Measurements from ENCODE around the gene H2AZ2.
"Not testable (repeated sequence)": the region's sequence is repeated elsewhere in the genome, so short reads cannot be mapped to it uniquely, and the experiment has no call there.

Gene H2AZ2

DNA sequence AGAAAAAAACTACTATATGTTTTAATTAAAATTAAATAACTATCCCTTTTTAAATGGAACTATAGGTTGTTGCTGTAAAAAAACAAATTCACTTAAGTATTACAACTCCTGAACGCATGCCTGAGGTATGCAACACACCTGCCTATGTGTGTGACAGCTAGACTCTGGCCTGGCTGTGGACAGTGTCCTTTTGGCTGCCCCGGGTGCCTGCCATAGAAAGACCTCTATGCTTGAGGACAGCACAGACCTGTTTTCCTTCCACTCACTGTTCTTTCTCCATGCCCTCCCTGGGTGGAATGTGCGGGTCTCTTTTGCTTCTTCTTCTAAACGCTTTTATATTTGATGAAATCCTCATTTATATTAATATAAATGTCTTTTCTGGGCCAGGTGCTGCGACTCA lies 57.9 kb downstream of the H2AZ2 start:
- H3K4me3 ChIP-seq (replicated peaks; ENCODE audit: low read depth, low read length) = no peak overlapping the region
- no peak for TF ChIP-seq CTCF (IDR thresholded peaks at IDR 0.05; ENCODE audit: low read length, missing control alignments)
- no peak for DNase-seq (ENCODE audit: low read depth)

DNA sequence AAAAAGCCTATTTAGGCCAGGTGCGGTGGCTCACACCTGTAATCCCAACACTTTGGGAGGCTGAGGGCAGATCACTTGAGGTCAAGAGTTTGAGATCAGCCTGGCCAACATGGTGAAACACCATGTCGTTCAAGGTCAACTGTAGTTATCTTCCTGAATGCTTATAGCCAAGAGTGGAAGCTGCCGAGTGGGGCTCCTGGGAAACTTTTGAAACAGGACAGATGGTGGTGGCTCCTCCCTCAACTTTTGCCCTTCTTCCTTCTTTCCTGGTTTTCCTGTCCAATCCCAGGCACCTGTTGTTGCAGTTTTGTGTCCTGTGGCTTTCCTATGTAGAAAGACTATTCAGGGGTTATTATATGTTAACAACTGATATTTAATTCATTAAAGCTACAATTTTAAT lies 60.1 kb downstream of the H2AZ2 start:
- no peak for DNase-seq (ENCODE audit: low read depth)
- no peak overlapping the region for H3K4me3 ChIP-seq (replicated peaks; ENCODE audit: low read depth, low read length)
- no peak for TF ChIP-seq CTCF (IDR thresholded peaks at IDR 0.05; ENCODE audit: low read length, missing control alignments)

- DNase-seq (ENCODE audit: low read depth) = no peak
- no peak overlapping the region for H3K4me3 ChIP-seq (replicated peaks; ENCODE audit: low read depth, low read length)
- TF ChIP-seq CTCF (IDR thresholded peaks at IDR 0.05; ENCODE audit: low read length, missing control alignments) = no peak
Measured at GRCh38 chr7:44787041-44787440, 60.8 kb downstream of the H2AZ2 start.

- not testable (repeated sequence) for DNase-seq (ENCODE audit: low read depth); H3K4me3 ChIP-seq (replicated peaks; ENCODE audit: low read depth, low read length)
Measured at GRCh38 chr7:44785218-44785617, 62.7 kb downstream of the H2AZ2 start.

DNA sequence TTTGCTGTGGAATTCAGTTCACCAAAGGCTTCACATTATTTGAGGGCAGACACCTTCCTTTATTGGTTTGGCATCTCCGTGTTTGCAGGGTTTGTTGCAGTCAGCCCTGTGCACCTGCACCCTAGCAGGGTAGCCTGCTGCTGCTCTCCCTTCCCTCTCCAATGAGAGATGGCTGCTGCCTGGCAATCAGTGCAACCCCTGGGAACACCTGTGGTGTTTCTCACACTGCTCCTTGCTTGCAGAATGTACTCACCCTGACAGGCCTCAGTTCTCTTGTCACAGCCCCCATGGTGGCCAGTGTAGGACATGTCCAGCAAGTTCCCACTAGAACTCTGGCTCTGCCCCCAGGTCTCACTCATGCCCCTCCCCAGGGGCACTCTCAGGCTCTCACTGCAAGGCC lies 63.5 kb downstream of the H2AZ2 start:
- no peak overlapping the region for H3K4me3 ChIP-seq (replicated peaks; ENCODE audit: low read depth, low read length)
- no peak for TF ChIP-seq CTCF (IDR thresholded peaks at IDR 0.05; ENCODE audit: low read length, missing control alignments)
- no peak for DNase-seq (ENCODE audit: low read depth)

DNA sequence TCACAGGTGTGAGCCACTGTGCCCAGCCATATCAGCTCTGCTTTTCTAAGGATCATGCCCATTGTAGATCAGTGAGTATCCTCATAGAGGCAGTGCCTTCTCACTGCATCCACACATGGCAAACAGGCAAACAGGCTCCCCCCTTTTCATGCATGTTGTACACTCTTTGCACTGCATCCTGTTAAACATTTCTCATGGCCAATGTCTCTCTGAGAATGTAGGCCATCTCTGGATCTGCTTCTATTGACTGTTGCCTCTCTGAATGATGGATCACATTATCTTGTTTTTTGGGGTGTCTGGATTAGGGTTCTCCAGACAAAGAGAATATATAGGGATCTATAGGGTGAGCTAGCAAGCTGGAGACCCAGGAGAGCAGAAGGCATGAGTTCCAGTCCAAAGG lies 64.5 kb downstream of the H2AZ2 start:
- no peak overlapping the region for H3K4me3 ChIP-seq (replicated peaks; ENCODE audit: low read depth, low read length)
- no peak for TF ChIP-seq CTCF (IDR thresholded peaks at IDR 0.05; ENCODE audit: low read length, missing control alignments)
- DNase-seq (ENCODE audit: low read depth) = no peak

DNA sequence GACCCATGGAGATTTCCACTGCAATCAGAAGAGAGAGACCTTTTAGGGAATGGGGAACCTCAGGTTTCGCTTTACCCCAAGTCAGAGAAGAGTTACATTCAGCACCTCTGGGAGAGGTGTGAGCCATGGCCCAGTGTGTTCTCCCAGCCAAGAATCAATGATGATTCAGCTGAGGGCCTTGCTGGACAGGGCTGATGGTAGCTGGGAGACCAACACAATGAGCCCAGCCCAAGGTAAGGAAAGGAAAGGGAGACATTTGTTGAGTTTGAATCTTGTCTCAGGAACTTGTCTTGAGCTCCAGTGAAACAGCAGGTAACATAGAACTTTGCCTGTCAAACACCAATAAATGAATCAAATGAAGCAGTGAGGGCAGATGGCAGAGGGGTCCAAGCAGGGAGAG lies 65.4 kb downstream of the H2AZ2 start:
- no peak for TF ChIP-seq CTCF (IDR thresholded peaks at IDR 0.05; ENCODE audit: low read length, missing control alignments)

More for the DNA sequence above, 65.4 kb downstream of the H2AZ2 start:
- H3K4me3 ChIP-seq (replicated peaks; ENCODE audit: low read depth, low read length) = no peak overlapping the region
- DNase-seq (ENCODE audit: low read depth) = no peak
